B cell (primary cell): ENCODE results near the gene TNN. TPM values are rescaled to one million over a fixed set of nuclear protein-coding genes. Genes with fewer than 3 reads are reported as not detected.

Experiments
- ATAC-seq: fragments of 200-7000 bp; cut with Tn5 transposase; one replicate; pipeline ENCODE4 v1.10.0; 2021; ENCODE audit warnings: low read depth, mild to moderate bottlenecking, moderate number of reproducible peaks, moderate library complexity
- CTCF ChIA-PET: fragments of 350-600 bp; sonication (Branson Sonifier 250); formaldehyde crosslinking; loops from one replicate; lab custom pipeline; 2021; ENCODE audit warnings: antibody characterized with exemption, inconsistent platforms; lab: Charles Lee
- POLR2A ChIA-PET: fragments of 350-600 bp; sonication (Branson Sonifier 250); formaldehyde crosslinking; loops from one replicate; lab custom pipeline; 2021; ENCODE audit warnings: antibody characterized with exemption; lab: Charles Lee
- DNase-seq: peaks from one replicate; pipeline ENCODE4 v3.0.0; 2013
- H2AFZ ChIP-seq: 2 replicates; pipeline ENCODE4 v1.6.1; 2012; ENCODE audit warnings: mild to moderate bottlenecking, low read depth, low read length; ENCODE audit not compliant: insufficient read depth, poor library complexity, severe bottlenecking
- H3K27ac ChIP-seq, 2 donors: 1 replicate in 1 of 2; 2 replicates in 1 of 2; pipeline ENCODE4 v1.5.1; 2012 to 2013; ENCODE audit warnings: low read length in 2 of 2, mild to moderate bottlenecking in 2 of 2, moderate library complexity in 1 of 2
- H3K27me3 ChIP-seq, 4 experiments: fragments of 200-600 bp in 1 of 4; sonication (generic) in 1 of 4; replicated peaks in 1 of 4; 1 replicate in 2 of 4; 2 replicates in 2 of 4; pipeline versions ENCODE4 v1.6.1 to v1.7.0; 2013 to 2016; ENCODE audit warnings: low read length in 3 of 4, mild to moderate bottlenecking in 2 of 4, mixed read lengths in 1 of 4, moderate library complexity in 1 of 4; ENCODE audit not compliant: insufficient read depth in 4 of 4, control insufficient read depth in 3 of 4; ENCODE audit errors: control extremely low read depth in 1 of 4
- H3K36me3 ChIP-seq, 2 experiments: replicated peaks in 1 of 2; 1 replicate in 1 of 2; 2 replicates in 1 of 2; pipeline versions ENCODE4 v1.6.1 to v1.7.1; 2013; ENCODE audit warnings: low read length in 1 of 2; ENCODE audit not compliant: insufficient read depth in 2 of 2, control insufficient read depth in 1 of 2; ENCODE audit errors: control extremely low read depth in 1 of 2, extremely low read depth in 1 of 2
- H3K4me1 ChIP-seq, 2 donors: fragments of 200-600 bp in 1 of 2; sonication (generic) in 1 of 2; 1 replicate in 1 of 2; 2 replicates in 1 of 2; pipeline versions ENCODE4 v1.5.1 to v1.6.1; 2013 to 2017; ENCODE audit warnings: low read length in 2 of 2; ENCODE audit not compliant: control insufficient read depth in 2 of 2, insufficient read depth in 2 of 2
- H3K4me2 ChIP-seq: replicated peaks from 2 replicates; pipeline ENCODE3; 2012; ENCODE audit warnings: mild to moderate bottlenecking, low read depth, low read length; ENCODE audit not compliant: poor library complexity, severe bottlenecking
- H3K4me3 ChIP-seq, 5 experiments: fragments of 200-600 bp in 1 of 5; sonication (generic) in 1 of 5; 1 replicate in 3 of 5; 2 replicates in 2 of 5; pipeline versions ENCODE4 v1.5.1 to v1.7.0; 2011 to 2016; ENCODE audit warnings: low read length in 4 of 5, mild to moderate bottlenecking in 4 of 5, low read depth in 2 of 5, control low read depth in 1 of 5, moderate library complexity in 1 of 5; ENCODE audit not compliant: insufficient read depth in 1 of 5; ENCODE audit errors: control extremely low read depth in 1 of 5, extremely low read depth in 1 of 5
- H3K79me2 ChIP-seq: fragments of 200-600 bp; sonication (generic); one replicate; pipeline ENCODE4 v1.6.0; 2016; ENCODE audit warnings: low read length; ENCODE audit not compliant: control insufficient read depth, insufficient read depth
- H3K9ac ChIP-seq: fragments of 200-600 bp; sonication (generic); 2 replicates; pipeline ENCODE4 v1.6.1; 2017; ENCODE audit warnings: mild to moderate bottlenecking, low read length, moderate library complexity
- H3K9me3 ChIP-seq, 3 donors: one replicate each; pipeline versions ENCODE4 v1.6.1 to v1.7.1; 2013; ENCODE audit warnings: low read length in 2 of 3; ENCODE audit not compliant: control insufficient read depth in 2 of 3, insufficient read depth in 1 of 3; ENCODE audit errors: control extremely low read depth in 1 of 3
- H4K20me1 ChIP-seq: 2 replicates; pipeline ENCODE4 v1.6.0; 2012; ENCODE audit warnings: mild to moderate bottlenecking, low read length; ENCODE audit not compliant: insufficient read depth, control insufficient read depth, poor library complexity, severe bottlenecking
- H3K27ac Mint-ChIP-seq: one replicate; pipeline ENCODE4 v1.8.0; 2021; ENCODE audit warnings: mixed read lengths
- H3K27me3 Mint-ChIP-seq: one replicate; pipeline ENCODE4 v1.8.0; 2021; ENCODE audit warnings: mixed read lengths
- H3K4me1 Mint-ChIP-seq: one replicate; pipeline ENCODE4 v1.8.0; 2021; ENCODE audit warnings: mixed read lengths
- H3K4me3 Mint-ChIP-seq: one replicate; pipeline ENCODE4 v1.8.0; 2021; ENCODE audit warnings: mixed read lengths
- H3K9me3 Mint-ChIP-seq: one replicate; pipeline ENCODE4 v1.8.0; 2022; ENCODE audit warnings: mixed read lengths; ENCODE audit not compliant: insufficient read depth
- CTCF ChIP-seq: fragments of 200-600 bp; IDR thresholded peaks from one replicate; pipeline ENCODE4 v1.8.0; 2022; ENCODE audit warnings: antibody characterized with exemption, mild to moderate bottlenecking
- EZH2 ChIP-seq: IDR thresholded peaks from 2 replicates; pipeline ENCODE4 v1.6.1; 2012; ENCODE audit warnings: borderline replicate concordance, low read depth, mild to moderate bottlenecking, moderate library complexity, low read length; ENCODE audit not compliant: insufficient read depth, poor library complexity, severe bottlenecking
- WGBS: methylation state at CpG from one replicate; pipeline ENCODE4 v1.1.5; 2013; ENCODE audit warnings: missing lambda C conversion rate; ENCODE audit not compliant: insufficient coverage; 5-methylcytosine and 5-hydroxymethylcytosine counted together
- intact Hi-C: fragments of 100-400 bp; cut with micrococcal nuclease; formaldehyde crosslinking; loops from one replicate; pipeline ENCODE4 v1.10.0; 2022
- polyA plus RNA-seq: library from polyadenylated mRNA; depleted of rRNA; stranded (reverse); fragments of >200 nt; gene quantifications from 2 replicates; pipeline ENCODE4 v1.2.3, GENCODE V29; 2012
- total RNA-seq, 2 donors: library from RNA; stranded (reverse); fragments of 120-200 nt in 1 of 2; gene quantifications; 1 replicate in 1 of 2; 2 replicates in 1 of 2; pipeline versions ENCODE4 v1.2.3 to v1.2.4, GENCODE V29; 2013 to 2022

Gene TNN
- total and polyA plus RNA-seq, 2 donors (not counting 1 experiment from before 2014, with no cell fraction given): not detected

GRCh38 chr1:175146529-175147213, 79.0 kb downstream of the TNN start:
- H3K9me3 Mint-ChIP-seq: no peaks in the 10 kb centered on the region
- H3K9me3 ChIP-seq: peaks cover 0 to 6% (median 0%) of the 10 kb centered on the region in 3 donors
- DNase-seq (peak; percentile 73), ATAC-seq (peak; percentile 82)
- H3K4me1 ChIP-seq: peaks cover 0 to 12% of the 10 kb centered on the region in 2 donors
- ChIA-PET POLR2A (interaction anchor here (0.7 kb wide), 1 partner anchor 8 kb away, joined by 7 read pairs; no protein-coding TSS in a partner anchor), CTCF (interaction anchor here (0.6 to 11.2 kb wide), 42 partner anchors 8 to 1734 kb away, joined by 3 to 468 read pairs (median 4); partner anchors contain the start of genes TNN and TNR)
- H3K27me3 Mint-ChIP-seq: peaks cover 27% of the 10 kb centered on the region
- H4K20me1 ChIP-seq: no peaks in the 10 kb centered on the region
- H3K79me2 ChIP-seq: no peaks in the 10 kb centered on the region
- H2AFZ ChIP-seq: peak overlapping the region; percentile 9
- H3K27ac ChIP-seq: no peak overlapping the region
- H3K36me3 ChIP-seq: no peaks in the 10 kb centered on the region
- 47% methylated on average over 10 of the region's 21 CpGs for WGBS
- peak overlapping the region; percentile 21 for H3K4me2 ChIP-seq
- intact Hi-C loops: no loop called here
- peaks cover 16% of the 10 kb centered on the region for H3K4me1 Mint-ChIP-seq
- TF ChIP-seq CTCF: peak; percentile 91
- TF ChIP-seq EZH2: no peak
- no peak overlapping the region for H3K4me3 Mint-ChIP-seq
- peak overlapping the region; percentile 28 for H3K27ac Mint-ChIP-seq
- H3K9ac ChIP-seq: no peak overlapping the region
- no peak overlapping the region for H3K4me3 ChIP-seq
- peaks cover 0 to 15% (median 7%) of the 10 kb centered on the region in 4 experiments for H3K27me3 ChIP-seq

GRCh38 chr1:175147569-175147968, 79.9 kb downstream of the TNN start:
- Histone ChIP-seq H3K4me3 (no peak overlapping the region), H3K79me2 (no peaks in the 10 kb centered on the region), H3K27ac (no peak overlapping the region), H3K36me3 (no peaks in the 10 kb centered on the region), H3K9me3 (peaks cover 0 to 6% (median 0%) of the 10 kb centered on the region in 3 donors), H3K27me3 (peaks cover 0 to 20% (median 7%) of the 10 kb centered on the region in 4 experiments), H2AFZ (no peak overlapping the region), H3K4me2 (no peak overlapping the region), H3K9ac (no peak overlapping the region), H3K4me1 (peaks cover 0 to 12% of the 10 kb centered on the region in 2 donors), H4K20me1 (no peaks in the 10 kb centered on the region)
- intact Hi-C loops: no loop called here
- Mint-ChIP-seq H3K27me3 (peaks cover 28% of the 10 kb centered on the region), H3K4me1 (peaks cover 11% of the 10 kb centered on the region), H3K4me3 (no peak overlapping the region), H3K9me3 (no peaks in the 10 kb centered on the region), H3K27ac (no peak overlapping the region)
- TF ChIP-seq CTCF (no peak), EZH2 (no peak)
- 100% methylated on average over 2 of the region's 5 CpGs for WGBS
- no peak for DNase-seq
- CTCF ChIA-PET: interaction anchor here (1.1 to 11.2 kb wide), 11 partner anchors 7 to 219 kb away, joined by 3 to 468 read pairs (median 4); no protein-coding TSS in a partner anchor
- POLR2A ChIA-PET: no interaction called here
- no peak for ATAC-seq
